AG09319 (cell line): Measurements from ENCODE around the gene OPN1LW.

Experiments used
- DNase-seq: peaks from one replicate; pipeline ENCODE4 v3.0.0-alpha.2; 2010; ENCODE audit warnings: low read depth; ENCODE audit errors: extremely low read depth
- CTCF ChIP-seq: IDR thresholded peaks from 2 replicates; pipeline ENCODE4 v1.5.1; 2011; ENCODE audit warnings: low read depth, mild to moderate bottlenecking, inconsistent platforms, low read length, moderate library complexity

OPN1LW gene

DNA sequence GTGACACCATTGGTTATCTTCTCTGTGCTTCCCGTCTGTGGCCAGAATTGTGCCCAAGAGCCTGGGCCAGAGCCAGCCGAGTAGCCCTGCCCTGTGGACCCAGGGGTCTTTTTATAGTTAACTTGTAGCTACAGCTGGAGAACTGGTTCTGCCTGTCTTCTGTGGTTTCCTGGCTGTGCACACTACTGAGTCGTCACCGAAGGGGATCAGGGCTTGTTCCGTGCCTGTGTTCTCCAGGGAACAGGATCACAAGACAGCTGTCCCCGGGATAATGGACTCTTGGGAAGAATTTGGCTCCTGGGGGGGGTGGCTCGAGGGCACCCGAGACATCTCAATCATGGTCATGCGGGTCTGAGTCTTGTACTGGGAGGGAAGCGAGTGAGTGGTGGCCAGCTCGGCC, 22.1 kb upstream of the OPN1LW start:
- no peak for TF ChIP-seq CTCF
- no peak for DNase-seq

DNA sequence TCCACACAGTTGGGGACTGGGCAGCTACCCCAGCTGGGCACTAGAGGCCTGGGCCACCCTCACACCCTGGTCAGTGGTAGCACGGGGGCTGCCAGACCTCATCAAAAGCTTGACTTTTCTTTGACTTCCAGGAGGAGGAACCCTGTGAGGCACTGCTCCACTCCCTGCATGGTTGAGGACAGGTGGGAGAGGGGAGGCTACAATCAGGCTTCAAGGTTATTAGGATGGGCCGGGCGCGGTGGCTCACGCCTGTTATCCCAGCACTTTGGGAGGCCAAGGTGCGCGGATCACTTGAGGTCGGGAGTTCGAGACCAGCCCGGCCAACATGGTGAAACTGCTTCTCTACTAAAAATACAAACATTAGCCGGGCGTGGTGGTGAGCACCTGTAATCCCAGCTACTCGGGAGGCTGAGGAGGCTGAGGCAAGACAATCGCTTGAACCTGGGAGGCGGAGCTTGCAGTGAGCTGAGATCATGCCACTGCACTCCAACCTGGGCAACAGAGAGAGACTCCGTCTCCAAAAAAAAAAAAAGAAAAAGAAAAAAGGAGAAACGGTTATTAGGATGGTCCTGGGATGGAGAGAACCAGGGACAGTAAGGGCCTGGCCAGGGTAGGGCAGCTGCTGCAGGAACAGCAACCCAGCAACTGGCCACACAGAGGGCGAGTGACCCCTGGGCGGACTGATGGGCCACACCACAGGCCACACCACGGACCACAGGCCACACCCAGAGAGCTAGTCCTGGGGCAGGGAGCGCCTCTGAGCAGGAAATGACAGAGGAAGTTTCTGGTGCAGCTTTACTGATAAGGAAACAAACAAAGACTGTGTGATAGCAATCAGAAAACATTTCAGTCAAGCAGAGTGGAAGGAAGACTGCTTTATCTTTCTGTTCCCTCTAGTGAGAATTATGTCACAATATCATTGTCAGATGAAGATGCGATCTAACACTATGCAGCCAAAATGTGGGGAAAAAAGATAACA, 20.5 kb upstream of the OPN1LW start:
- TF ChIP-seq CTCF = no peak
- no peak for DNase-seq

DNA sequence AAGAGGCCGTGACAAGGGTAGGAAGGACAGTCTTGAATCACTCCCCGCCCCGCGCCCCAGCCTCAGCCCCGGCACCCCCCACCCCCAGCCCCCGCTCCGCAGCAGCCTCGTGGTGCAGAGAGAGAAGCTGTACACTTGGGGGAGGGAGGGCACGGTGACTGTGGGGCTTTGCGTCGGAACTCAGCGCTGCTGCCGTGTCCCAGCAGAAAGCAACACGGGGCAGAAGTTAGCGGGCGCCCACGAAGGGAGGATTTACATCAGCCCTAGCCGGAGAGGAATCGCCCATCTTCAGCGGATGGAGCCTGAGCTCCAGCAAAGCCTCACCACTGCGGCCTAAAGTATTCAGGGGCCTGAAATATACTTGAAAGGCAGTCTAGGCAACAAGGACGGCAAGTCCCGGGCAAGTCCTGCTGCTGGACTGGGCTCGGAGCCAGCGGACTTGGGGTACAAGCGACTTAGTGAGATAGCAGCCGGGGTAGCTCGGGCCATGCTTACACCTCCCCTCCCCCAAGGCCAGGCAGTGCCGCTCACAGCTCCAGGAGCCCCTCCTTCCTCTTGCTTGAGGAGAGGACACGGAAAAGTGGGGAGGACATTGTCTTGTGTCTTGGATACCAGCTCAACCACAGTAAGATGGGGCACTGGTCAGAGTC, 18.5 kb upstream of the OPN1LW start:
- no peak for DNase-seq
- no peak for TF ChIP-seq CTCF

DNA sequence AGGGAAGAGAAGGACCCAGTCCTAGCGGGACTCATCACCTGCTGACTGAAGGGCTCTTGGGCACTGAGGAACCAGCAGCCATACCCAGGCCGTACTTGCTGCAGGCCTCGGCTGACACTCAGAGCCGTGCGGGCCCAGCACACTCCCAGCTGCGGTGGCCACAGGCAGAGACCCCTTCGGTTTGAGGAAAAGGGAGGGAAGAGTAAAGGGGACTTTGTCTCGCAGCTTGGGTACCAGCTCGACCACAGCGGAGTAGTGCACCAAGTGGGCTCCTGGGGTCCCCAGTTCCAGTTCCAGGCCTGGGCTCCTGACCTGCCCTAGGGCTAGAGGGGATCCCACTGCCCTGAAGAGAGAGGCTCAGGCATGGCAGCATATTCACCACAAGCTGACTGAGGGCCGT, 17.9 kb upstream of the OPN1LW start:
- no peak for TF ChIP-seq CTCF
- no peak for DNase-seq

DNA sequence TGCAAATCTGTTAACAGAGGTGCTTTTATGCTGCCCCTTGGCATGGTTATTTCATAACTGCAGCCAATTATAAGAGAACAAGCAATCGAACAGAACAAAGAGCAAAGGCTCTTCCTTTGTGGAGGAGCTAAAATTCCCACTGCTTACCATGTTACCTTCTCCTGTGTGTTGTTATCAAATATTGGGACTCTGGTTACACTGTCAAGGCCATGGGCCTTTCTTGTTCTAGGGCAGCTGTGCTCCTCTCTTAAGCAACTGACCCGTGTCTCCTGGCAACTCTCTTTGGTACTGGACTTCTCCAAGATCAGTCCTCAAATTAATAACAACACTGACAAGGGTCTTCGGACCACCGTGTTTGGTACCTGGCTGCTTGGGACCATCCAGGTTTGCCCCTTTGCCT, 12.1 kb upstream of the OPN1LW start:
- TF ChIP-seq CTCF = no peak
- DNase-seq = no peak

DNA sequence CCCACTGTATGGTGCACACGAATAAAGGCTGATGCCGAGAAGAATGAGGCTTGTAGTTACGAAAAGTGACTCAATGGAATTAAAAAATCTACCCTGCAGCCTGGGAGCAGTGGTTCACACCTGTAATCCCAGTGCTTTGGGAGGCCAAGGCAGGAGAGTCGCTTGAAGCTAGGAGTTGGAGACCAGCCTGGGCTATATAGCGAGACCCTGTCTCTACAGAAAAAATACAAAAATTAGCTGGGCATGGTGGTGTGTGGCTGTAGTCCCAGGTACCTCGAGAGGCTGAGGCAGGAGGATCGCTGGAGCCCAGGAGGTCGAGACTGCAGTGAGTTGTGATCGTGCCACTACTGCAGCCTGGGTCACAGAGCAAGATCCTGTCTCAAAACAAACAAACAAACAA, 11.7 kb upstream of the OPN1LW start:
- no peak for DNase-seq
- TF ChIP-seq CTCF = no peak
